GM12878 (cell line): ENCODE data around the gene TMEM87A.

ENCODE experiments used
- ATF7 ChIP-seq: fragments of 450-650 bp; IDR thresholded peaks from 2 replicates; pipeline ENCODE4 v1.6.1; 2016; ENCODE audit warnings: low read depth, mild to moderate bottlenecking
- BCL3 ChIP-seq: IDR thresholded peaks from 2 replicates; pipeline ENCODE4 v1.6.1; 2011; ENCODE audit warnings: borderline replicate concordance, low read depth, mild to moderate bottlenecking, moderate library complexity, low read length; ENCODE audit not compliant: insufficient read depth, poor library complexity, severe bottlenecking
- CTCF ChIP-seq, 3 experiments: IDR thresholded peaks in 2 of 3; conservative IDR thresholded peaks in 1 of 3; 2 replicates each; pipeline ENCODE4 v1.5.1; 2011; ENCODE audit warnings: low read depth in 3 of 3, low read length in 3 of 3, mild to moderate bottlenecking in 3 of 3, control low read depth in 2 of 3, moderate library complexity in 2 of 3, inconsistent platforms in 1 of 3, mixed read lengths in 1 of 3; ENCODE audit not compliant: control insufficient read depth in 2 of 3, insufficient read depth in 1 of 3; ENCODE audit errors: extremely low read depth in 1 of 3
- HCFC1 ChIP-seq: fragments of 150-350 bp; IDR thresholded peaks from 2 replicates; pipeline ENCODE4 v1.6.1; 2014; ENCODE audit warnings: low read length
- JUND ChIP-seq: IDR thresholded peaks from 2 replicates; pipeline ENCODE4 v1.6.1; 2012; ENCODE audit warnings: low read depth, mild to moderate bottlenecking, low read length, improper control_type of control experiment, moderate library complexity
- MYC ChIP-seq: IDR thresholded peaks from 2 replicates; pipeline ENCODE4 v1.6.1; 2011; ENCODE audit warnings: mild to moderate bottlenecking, low read length, moderate library complexity, inconsistent platforms; ENCODE audit not compliant: insufficient read depth, insufficient replicate concordance, insufficient read length, severe bottlenecking
- NRF1 ChIP-seq: conservative IDR thresholded peaks from 2 replicates; pipeline ENCODE4 v1.6.1; 2011; ENCODE audit warnings: mild to moderate bottlenecking, low read depth, low read length, improper control_type of control experiment
- PKNOX1 ChIP-seq: fragments of 450-650 bp; IDR thresholded peaks from 2 replicates; pipeline ENCODE4 v1.6.1; 2016; ENCODE audit warnings: mild to moderate bottlenecking
- POLR2A ChIP-seq: IDR thresholded peaks from 2 replicates; pipeline ENCODE4 v1.6.1; 2011; ENCODE audit warnings: low read depth, mild to moderate bottlenecking, low read length
- RCOR1 ChIP-seq: conservative IDR thresholded peaks from 2 replicates; pipeline ENCODE4 v1.6.1; 2012; ENCODE audit warnings: low read depth, low read length, improper control_type of control experiment
- TCF12 ChIP-seq: IDR thresholded peaks from 2 replicates; pipeline ENCODE4 v1.6.1; 2011; ENCODE audit warnings: low read depth, mild to moderate bottlenecking, low read length

GRCh38 chr15:42282926-42283325, 9.7 kb upstream of the TMEM87A start:
- TF ChIP-seq BCL3 (no peak), PKNOX1 (no peak), RCOR1 (no peak), JUND (no peak), CTCF (IDR thresholded peaks at IDR 0.05 in 2 of 3, conservative IDR thresholded peaks at IDR 0.05 in 1 of 3; ENCODE audit: control insufficient read depth in 2 of 3, extremely low read depth in 1 of 3, insufficient read depth in 1 of 3, low read depth in 3 of 3, low read length in 3 of 3) (no peak), POLR2A (no peak), NRF1 (no peak), ATF7 (no peak), MYC (no peak), HCFC1 (no peak), TCF12 (no peak)
